GM12874 (cell line): ENCODE data around the gene CPLX3.

Experiments used
- CTCF ChIP-seq: IDR thresholded peaks from 2 replicates; pipeline ENCODE4 v1.5.1; 2011; ENCODE audit warnings: low read depth, mild to moderate bottlenecking, control low read depth, low read length, moderate library complexity; ENCODE audit not compliant: insufficient read depth

Gene CPLX3

GRCh38 chr15:74872702-74873035 lies 46.2 kb downstream of the CPLX3 start:
- TF ChIP-seq CTCF = no peak

DNA sequence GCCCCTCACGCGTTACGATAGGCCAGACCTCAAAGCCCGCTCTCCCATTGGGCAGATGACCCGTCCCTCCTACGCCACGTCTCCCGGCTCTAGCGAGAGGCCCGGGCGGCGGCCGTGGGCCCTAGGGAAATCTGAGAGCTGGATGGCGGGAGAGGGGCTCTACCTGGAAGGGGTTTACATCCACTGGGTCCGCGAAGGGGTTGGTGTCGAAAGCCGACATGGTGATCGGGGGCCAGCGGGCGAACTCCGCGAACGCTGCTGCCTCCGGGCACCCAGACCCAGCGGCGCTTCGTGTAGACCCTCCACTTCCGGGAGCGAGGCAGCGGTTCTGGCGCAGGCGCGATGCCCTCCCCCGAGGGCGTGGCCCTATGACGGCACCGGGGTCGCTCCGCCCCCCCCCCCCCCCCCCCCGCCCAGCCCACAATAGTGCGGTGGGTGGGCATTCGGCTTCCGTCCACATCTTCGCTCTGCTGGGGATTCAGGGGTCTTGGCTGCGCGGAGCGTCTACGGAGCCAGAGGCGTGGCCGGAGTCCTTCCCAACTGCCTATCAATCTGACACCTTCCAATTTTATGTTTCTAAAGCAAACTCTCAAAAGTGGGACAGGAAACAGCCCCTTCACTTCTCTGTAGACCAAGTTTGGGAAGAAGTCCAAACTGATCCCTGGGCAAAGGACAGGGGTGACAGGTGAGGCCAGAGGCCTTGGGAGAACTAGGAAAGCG lies 46.8 kb downstream of the CPLX3 start, which contains the start of gene SCAMP2:
Gene SCAMP2, minus strand, starts transcription at position 330 of the 720 bp plus-strand sequence. Its CDS starts 110 bp downstream, at position 220.
- no peak for TF ChIP-seq CTCF

- TF ChIP-seq CTCF = no peak
Observed at GRCh38 chr15:74873756-74874424, 47.5 kb downstream of the CPLX3 start.

GRCh38 chr15:74878273-74878672 lies 51.8 kb downstream of the CPLX3 start:
- TF ChIP-seq CTCF = no peak
